GM19193 (cell line): ENCODE data around the gene RABGAP1L.

Experiments
- POLR2A ChIP-seq: IDR thresholded peaks from 4 replicates; pipeline ENCODE4 v1.6.1; 2011; ENCODE audit not compliant: insufficient read depth, insufficient read length; ENCODE audit errors: extremely low read depth

RABGAP1L gene

GRCh38 chr1:174809755-174810280 is 650.5 kb downstream of the RABGAP1L start:
- TF ChIP-seq POLR2A = no peak

- no peak for TF ChIP-seq POLR2A
Measured at GRCh38 chr1:174812016-174812415, 652.7 kb downstream of the RABGAP1L start.

GRCh38 chr1:174812656-174813055 is 653.3 kb downstream of the RABGAP1L start:
- no peak for TF ChIP-seq POLR2A

- no peak for TF ChIP-seq POLR2A
Measured at GRCh38 chr1:174815036-174815435, 655.7 kb downstream of the RABGAP1L start.

- no peak for TF ChIP-seq POLR2A
Measured at GRCh38 chr1:174815474-174815908, 656.2 kb downstream of the RABGAP1L start.

GRCh38 chr1:174818014-174818616 is 658.8 kb downstream of the RABGAP1L start:
- no peak for TF ChIP-seq POLR2A

GRCh38 chr1:174818951-174819350 is 659.6 kb downstream of the RABGAP1L start:
- TF ChIP-seq POLR2A = no peak

- TF ChIP-seq POLR2A = no peak
Measured at GRCh38 chr1:174819596-174819995, 660.3 kb downstream of the RABGAP1L start.

GRCh38 chr1:174825127-174825526 is 665.8 kb downstream of the RABGAP1L start:
- TF ChIP-seq POLR2A = no peak

- no peak for TF ChIP-seq POLR2A
Measured at GRCh38 chr1:174825806-174826205, 666.5 kb downstream of the RABGAP1L start.

- no peak for TF ChIP-seq POLR2A
Measured at GRCh38 chr1:174828264-174828663, 668.9 kb downstream of the RABGAP1L start.

GRCh38 chr1:174829990-174830389 is 670.7 kb downstream of the RABGAP1L start:
- TF ChIP-seq POLR2A = no peak

- no peak for TF ChIP-seq POLR2A
Measured at GRCh38 chr1:174836543-174836942, 677.2 kb downstream of the RABGAP1L start.

- TF ChIP-seq POLR2A = no peak
Measured at GRCh38 chr1:174837386-174837785, 678.1 kb downstream of the RABGAP1L start.

GRCh38 chr1:174839211-174839610 is 679.9 kb downstream of the RABGAP1L start:
- no peak for TF ChIP-seq POLR2A

GRCh38 chr1:174841747-174842146 is 682.4 kb downstream of the RABGAP1L start:
- TF ChIP-seq POLR2A = no peak

- TF ChIP-seq POLR2A = no peak
Measured at GRCh38 chr1:174850726-174851125, 691.4 kb downstream of the RABGAP1L start.
